22Rv1 (cell line): ENCODE measurements around the gene OR4K2.
"Not testable (repeated sequence)": the region's sequence is repeated elsewhere in the genome, so short reads cannot be mapped to it uniquely, and the experiment has no call there.

Source experiments
- H3K27ac ChIP-seq: fragments of 450-650 bp; 2 replicates; pipeline ENCODE4 v1.5.1; 2017
- CTCF ChIP-seq: fragments of 450-650 bp; IDR thresholded peaks from 2 replicates; pipeline ENCODE4 v1.5.1; 2017; ENCODE audit warnings: mild to moderate bottlenecking
- ZFX ChIP-seq: fragments of 450-650 bp; IDR thresholded peaks from 2 replicates; pipeline ENCODE4 v1.6.1; 2017; ENCODE audit warnings: antibody characterized with exemption, borderline replicate concordance

The OR4K2 gene

GRCh38 chr14:19874842-19875241 lies at the start of gene OR4K2:
OR4K2 (plus strand) TSS chr14:19875142; CDS start chr14:19876268, 1,126 bp downstream.
- H3K27ac ChIP-seq = no peak within 1 kb of the TSS

DNA sequence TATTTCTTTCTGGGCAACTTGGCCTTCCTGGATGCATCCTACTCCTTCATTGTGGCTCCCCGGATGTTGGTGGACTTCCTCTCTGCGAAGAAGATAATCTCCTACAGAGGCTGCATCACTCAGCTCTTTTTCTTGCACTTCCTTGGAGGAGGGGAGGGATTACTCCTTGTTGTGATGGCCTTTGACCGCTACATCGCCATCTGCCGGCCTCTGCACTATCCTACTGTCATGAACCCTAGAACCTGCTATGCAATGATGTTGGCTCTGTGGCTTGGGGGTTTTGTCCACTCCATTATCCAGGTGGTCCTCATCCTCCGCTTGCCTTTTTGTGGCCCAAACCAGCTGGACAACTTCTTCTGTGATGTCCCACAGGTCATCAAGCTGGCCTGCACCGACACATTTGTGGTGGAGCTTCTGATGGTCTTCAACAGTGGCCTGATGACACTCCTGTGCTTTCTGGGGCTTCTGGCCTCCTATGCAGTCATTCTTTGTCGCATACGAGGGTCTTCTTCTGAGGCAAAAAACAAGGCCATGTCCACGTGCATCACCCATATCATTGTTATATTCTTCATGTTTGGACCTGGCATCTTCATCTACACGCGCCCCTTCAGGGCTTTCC lies 47.2 kb upstream of the OR4K2 start:
- peak; percentile 47 for TF ChIP-seq CTCF
- H3K27ac ChIP-seq = not testable (repeated sequence)

More at GRCh38 chr14:19874842-19875241, at the start of gene OR4K2:
- no peak for TF ChIP-seq CTCF
- no peak for TF ChIP-seq ZFX

DNA sequence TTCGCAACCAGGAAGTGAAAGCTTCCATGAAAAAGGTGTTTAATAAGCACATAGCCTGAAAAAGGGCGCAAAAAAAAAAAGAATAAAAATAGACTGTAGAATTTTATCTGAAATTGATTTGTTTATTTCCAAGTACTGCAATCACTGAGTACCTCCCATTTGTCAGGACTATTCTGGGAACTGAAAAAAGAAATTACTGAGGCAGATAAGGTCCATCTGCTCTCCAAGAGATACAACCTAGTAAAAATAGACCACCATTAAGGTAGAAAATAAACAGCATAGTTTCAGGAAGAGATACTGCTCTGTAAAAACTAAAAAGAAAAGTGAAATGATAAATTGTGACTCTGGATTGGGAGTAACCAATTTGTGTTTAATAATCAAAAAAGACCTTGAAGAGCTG lies 46.6 kb upstream of the OR4K2 start:
- no peak overlapping the region for H3K27ac ChIP-seq
- TF ChIP-seq ZFX (no peak), CTCF (no peak)

GRCh38 chr14:19834203-19834848 lies 40.6 kb upstream of the OR4K2 start:
- not testable (repeated sequence) for H3K27ac ChIP-seq

- TF ChIP-seq ZFX = no peak
- TF ChIP-seq CTCF = no peak
- H3K27ac ChIP-seq = no peak overlapping the region
Measured at GRCh38 chr14:19838433-19838832, 36.5 kb upstream of the OR4K2 start.

DNA sequence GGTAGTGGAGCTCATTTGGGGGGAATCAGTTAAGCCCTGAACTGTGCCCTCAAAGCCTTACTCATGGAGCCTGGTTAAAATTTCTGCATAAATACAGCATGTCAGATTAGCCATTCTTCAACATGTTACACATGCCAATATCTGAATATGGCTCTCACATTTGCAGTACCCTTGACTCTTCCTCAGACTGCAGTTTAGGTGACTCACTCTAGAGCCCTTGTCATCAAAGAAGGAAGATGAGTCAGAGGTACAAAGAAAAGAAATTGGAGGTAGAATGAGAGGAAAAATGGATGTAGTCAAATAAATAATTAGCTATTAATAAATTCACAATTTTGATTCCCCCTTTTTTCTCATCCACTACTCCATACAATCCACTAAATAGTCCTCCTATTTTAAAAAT lies 23.6 kb upstream of the OR4K2 start:
- TF ChIP-seq CTCF (no peak), ZFX (no peak)
- no peak overlapping the region for H3K27ac ChIP-seq

DNA sequence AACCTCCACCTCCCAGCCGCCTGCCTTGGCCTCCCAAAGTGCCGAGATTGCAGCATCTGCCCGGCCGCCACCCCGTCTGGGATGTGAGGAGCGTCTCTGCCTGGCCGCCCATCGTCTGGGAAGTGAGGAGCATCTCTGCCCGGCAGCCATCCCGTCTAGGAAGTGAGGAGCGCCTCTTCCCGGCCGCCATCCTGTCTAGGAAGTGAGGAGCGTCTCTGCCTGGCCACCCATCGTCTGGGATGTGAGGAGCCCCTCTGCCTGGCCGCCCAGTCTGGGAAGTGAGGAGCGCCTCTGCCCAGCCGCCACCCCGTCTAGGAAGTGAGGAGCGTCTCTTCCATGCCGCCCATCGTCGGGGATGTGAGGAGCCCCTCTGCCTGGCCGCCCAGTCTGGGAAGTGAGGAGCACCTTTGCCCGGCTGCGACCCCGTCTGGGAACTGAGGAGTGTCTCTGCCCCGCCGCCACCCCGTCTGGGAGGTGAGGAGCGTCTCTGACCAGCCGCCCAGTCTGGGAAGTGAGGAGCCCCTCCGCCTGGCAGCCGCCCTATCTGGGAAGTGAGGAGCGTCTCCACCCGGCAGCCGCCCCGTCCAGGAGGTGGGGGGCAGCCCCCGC lies 8.8 kb upstream of the OR4K2 start:
- H3K27ac ChIP-seq = not testable (repeated sequence)

- TF ChIP-seq ZFX (no peak), CTCF (no peak)
- H3K27ac ChIP-seq = 0 out of 2 replicates have a peak overlapping the region, but pooled peaks have one; percentile 35
Measured at GRCh38 chr14:19873178-19873577, 1.8 kb upstream of the OR4K2 start.
